K562 (cell line): ENCODE data around the gene GPATCH4. TPM values are rescaled to one million over a fixed set of nuclear protein-coding genes. Genes with fewer than 3 reads are reported as not detected.

Experiments used
- HBP1 ChIP-seq: fragments of 450-650 bp; formaldehyde crosslinking; IDR thresholded peaks from 2 replicates; pipeline ENCODE4 v1.4.0; 2022; ENCODE audit warnings: missing genetic modification characterization
- PYGO2 ChIP-seq: fragments of 450-650 bp; IDR thresholded peaks from 2 replicates; pipeline ENCODE4 v1.6.1; 2016; ENCODE audit warnings: mild to moderate bottlenecking, missing genetic modification characterization, moderate library complexity, missing compliant biosample characterization
- SFPQ ChIP-seq: fragments of 200-400 bp; formaldehyde crosslinking; IDR thresholded peaks from 2 replicates; pipeline ENCODE4 v1.6.1; 2017; ENCODE audit warnings: mild to moderate bottlenecking, low read depth, low read length, moderate library complexity
- SNIP1 ChIP-seq: fragments of 450-650 bp; IDR thresholded peaks from 2 replicates; pipeline ENCODE4 v1.7.1; 2017; ENCODE audit warnings: low read depth, mild to moderate bottlenecking
- TCF3 ChIP-seq: sonication (generic); formaldehyde crosslinking; IDR thresholded peaks from 2 replicates; pipeline ENCODE4 v1.4.0; 2020; ENCODE audit warnings: mild to moderate bottlenecking, missing genetic modification reagents
- ZBTB43 ChIP-seq: sonication (generic); formaldehyde crosslinking; IDR thresholded peaks from 2 replicates; pipeline ENCODE4 v1.8.0; 2023; ENCODE audit warnings: mild to moderate bottlenecking, missing genetic modification reagents
- ZNF121 ChIP-seq: sonication (generic); formaldehyde crosslinking; conservative IDR thresholded peaks from 2 replicates; pipeline ENCODE4 v1.8.0; 2022; ENCODE audit warnings: missing genetic modification reagents
- polyA plus RNA-seq, 8 experiments: library from polyadenylated mRNA; depleted of rRNA in 4 of 8; stranded (reverse) in 5 of 8; unstranded in 3 of 8; fragments of >200 nt; fragmentation: Nextera tagmentation in 2 of 8; fragmentation: Illumina TruSeq in 1 of 8; extraction: Ambion mirVana in 2 of 8; extraction: Trizol in 1 of 8; gene quantifications; 2 replicates each; pipeline versions ENCODE4 v1.2.1 to v1.2.3, GENCODE V29; 2011 to 2014; ENCODE audit warnings: inconsistent platforms in 1 of 8, missing spikeins in 1 of 8
- total RNA-seq, 7 experiments: library from RNA; depleted of rRNA in 6 of 7; stranded (reverse); fragments of >200 nt in 6 of 7; fragmentation: Illumina TruSeq in 2 of 7; extraction: Trizol in 2 of 7; gene quantifications; 2 replicates each; pipeline versions ENCODE4 v1.2.1 to v1.2.3, GENCODE V29; 2011 to 2021; ENCODE audit warnings: low replicate concordance in 1 of 7

The GPATCH4 gene
- total and polyA plus RNA-seq, 9 of the 15 experiments (the other 6 are each of a cell fraction or from before 2014, with no cell fraction given): 43.7 to 105 (median 76.5) TPM

- TF ChIP-seq SNIP1 (peak; percentile 76; the same call in 1 of the 2 replicates), SFPQ (no peak), ZBTB43 (no peak), ZNF121 (no peak), PYGO2 (tag) (no peak), TCF3 (CRISPR knock-in tag) (no peak), HBP1 (CRISPR knock-in tag) (0 out of 2 replicates have a peak, but pooled peaks have one; percentile 65)
- TF ChIP-seq, all 486 proteins: peak for 120
Measured at GRCh38 chr1:156601122-156601830, at the start of gene GPATCH4 (continued).
